Stimulated activated naive CD8-positive, alpha-beta T cell treated with anti-CD3 and anti-CD28 coated beads, Interleukin-15, Interleukin-2, amounts not matched to agents 100 ng/mL and 50 ng/mL, for 24 hours (primary cell): ENCODE data around the gene ARHGEF7.

ENCODE experiments used
- H3K27ac Mint-ChIP-seq: one replicate; pipeline ENCODE4 v1.8.0; 2021; ENCODE audit warnings: mild to moderate bottlenecking, mixed read lengths
- H3K27me3 Mint-ChIP-seq: one replicate; pipeline ENCODE4 v1.8.0; 2021; ENCODE audit warnings: mixed read lengths
- H3K36me3 Mint-ChIP-seq: one replicate; pipeline ENCODE4 v1.8.0; 2021; ENCODE audit warnings: low read depth, mixed read lengths
- H3K4me1 Mint-ChIP-seq: one replicate; pipeline ENCODE4 v1.8.0; 2021; ENCODE audit warnings: low read depth, mixed read lengths
- H3K4me3 Mint-ChIP-seq: one replicate; pipeline ENCODE4 v1.8.0; 2021; ENCODE audit warnings: mild to moderate bottlenecking, mixed read lengths
- H3K9me3 Mint-ChIP-seq: one replicate; pipeline ENCODE4 v1.8.0; 2021; ENCODE audit warnings: mixed read lengths

Gene ARHGEF7

GRCh38 chr13:111292710-111293485 is 177.8 kb downstream of the ARHGEF7 start:
- no peak overlapping the region for H3K4me3 Mint-ChIP-seq
- H3K4me1 Mint-ChIP-seq = peaks cover 9% of the 10 kb centered on the region
- peaks cover 71% of the 10 kb centered on the region for H3K36me3 Mint-ChIP-seq
- no peak overlapping the region for H3K27ac Mint-ChIP-seq
- H3K27me3 Mint-ChIP-seq = no peaks in the 10 kb centered on the region
- no peaks in the 10 kb centered on the region for H3K9me3 Mint-ChIP-seq

- no peaks in the 10 kb centered on the region for H3K9me3 Mint-ChIP-seq
- peaks cover 9% of the 10 kb centered on the region for H3K4me1 Mint-ChIP-seq
- H3K4me3 Mint-ChIP-seq = no peak overlapping the region
- H3K36me3 Mint-ChIP-seq = peaks cover 59% of the 10 kb centered on the region
- H3K27me3 Mint-ChIP-seq = no peaks in the 10 kb centered on the region
- no peak overlapping the region for H3K27ac Mint-ChIP-seq
These were observed 180.8 kb downstream of the ARHGEF7 start for GRCh38 chr13:111295886-111296285.

- Mint-ChIP-seq H3K27me3 (no peaks in the 10 kb centered on the region), H3K27ac (no peak overlapping the region), H3K9me3 (no peaks in the 10 kb centered on the region), H3K36me3 (peaks cover 61% of the 10 kb centered on the region), H3K4me1 (peaks cover 9% of the 10 kb centered on the region), H3K4me3 (no peak overlapping the region)
These were observed 181.3 kb downstream of the ARHGEF7 start for GRCh38 chr13:111296417-111296816.

- H3K4me1 Mint-ChIP-seq = peaks cover 9% of the 10 kb centered on the region
- no peaks in the 10 kb centered on the region for H3K27me3 Mint-ChIP-seq
- no peak overlapping the region for H3K4me3 Mint-ChIP-seq
- H3K9me3 Mint-ChIP-seq = no peaks in the 10 kb centered on the region
- no peak overlapping the region for H3K27ac Mint-ChIP-seq
- H3K36me3 Mint-ChIP-seq = peaks cover 64% of the 10 kb centered on the region
These were observed 183.3 kb downstream of the ARHGEF7 start for GRCh38 chr13:111298214-111298975.

- no peak overlapping the region for H3K4me3 Mint-ChIP-seq
- H3K27ac Mint-ChIP-seq = no peak overlapping the region
- H3K27me3 Mint-ChIP-seq = no peaks in the 10 kb centered on the region
- H3K9me3 Mint-ChIP-seq = peaks cover 6% of the 10 kb centered on the region
- peaks cover 79% of the 10 kb centered on the region for H3K36me3 Mint-ChIP-seq
- peaks cover 11% of the 10 kb centered on the region for H3K4me1 Mint-ChIP-seq
These were observed 187.1 kb downstream of the ARHGEF7 start for GRCh38 chr13:111302045-111302726.

- Mint-ChIP-seq H3K27ac (no peak overlapping the region), H3K4me1 (peaks cover 11% of the 10 kb centered on the region), H3K27me3 (no peaks in the 10 kb centered on the region), H3K9me3 (peaks cover 11% of the 10 kb centered on the region), H3K4me3 (no peak overlapping the region), H3K36me3 (peaks cover 82% of the 10 kb centered on the region)
These were observed 188.4 kb downstream of the ARHGEF7 start for GRCh38 chr13:111303559-111303958.

GRCh38 chr13:111304041-111304544 is 189.0 kb downstream of the ARHGEF7 start:
- no peaks in the 10 kb centered on the region for H3K27me3 Mint-ChIP-seq

GRCh38 chr13:111304603-111305289 is 189.6 kb downstream of the ARHGEF7 start:
- Mint-ChIP-seq H3K27ac (peak overlapping the region; percentile 45), H3K4me1 (peaks cover 11% of the 10 kb centered on the region), H3K36me3 (peaks cover 92% of the 10 kb centered on the region), H3K27me3 (no peaks in the 10 kb centered on the region), H3K9me3 (peaks cover 14% of the 10 kb centered on the region), H3K4me3 (no peak overlapping the region)

More at GRCh38 chr13:111304041-111304544, 189.0 kb downstream of the ARHGEF7 start:
- Mint-ChIP-seq H3K27ac (no peak overlapping the region), H3K4me1 (peaks cover 11% of the 10 kb centered on the region), H3K9me3 (peaks cover 11% of the 10 kb centered on the region), H3K36me3 (peaks cover 87% of the 10 kb centered on the region), H3K4me3 (no peak overlapping the region)

- peaks cover 50% of the 10 kb centered on the region for H3K36me3 Mint-ChIP-seq
- H3K4me3 Mint-ChIP-seq = no peak overlapping the region
- H3K27ac Mint-ChIP-seq = no peak overlapping the region
- no peaks in the 10 kb centered on the region for H3K4me1 Mint-ChIP-seq
- H3K9me3 Mint-ChIP-seq = peaks cover 31% of the 10 kb centered on the region
- no peaks in the 10 kb centered on the region for H3K27me3 Mint-ChIP-seq
These were observed 198.0 kb downstream of the ARHGEF7 start for GRCh38 chr13:111312944-111313590.

GRCh38 chr13:111313911-111314425 is 198.9 kb downstream of the ARHGEF7 start:
- H3K27ac Mint-ChIP-seq = no peak overlapping the region
- H3K4me1 Mint-ChIP-seq = no peaks in the 10 kb centered on the region
- peaks cover 29% of the 10 kb centered on the region for H3K9me3 Mint-ChIP-seq
- no peak overlapping the region for H3K4me3 Mint-ChIP-seq
- peaks cover 41% of the 10 kb centered on the region for H3K36me3 Mint-ChIP-seq
- H3K27me3 Mint-ChIP-seq = no peaks in the 10 kb centered on the region

- no peak overlapping the region for H3K4me3 Mint-ChIP-seq
- peaks cover 39% of the 10 kb centered on the region for H3K36me3 Mint-ChIP-seq
- no peaks in the 10 kb centered on the region for H3K27me3 Mint-ChIP-seq
- H3K4me1 Mint-ChIP-seq = no peaks in the 10 kb centered on the region
- H3K9me3 Mint-ChIP-seq = peaks cover 26% of the 10 kb centered on the region
- H3K27ac Mint-ChIP-seq = no peak overlapping the region
These were observed 199.7 kb downstream of the ARHGEF7 start for GRCh38 chr13:111314852-111315251.

- no peak overlapping the region for H3K4me3 Mint-ChIP-seq
- no peaks in the 10 kb centered on the region for H3K27me3 Mint-ChIP-seq
- peaks cover 20% of the 10 kb centered on the region for H3K9me3 Mint-ChIP-seq
- peaks cover 32% of the 10 kb centered on the region for H3K36me3 Mint-ChIP-seq
- no peaks in the 10 kb centered on the region for H3K4me1 Mint-ChIP-seq
- no peak overlapping the region for H3K27ac Mint-ChIP-seq
These were observed 200.4 kb downstream of the ARHGEF7 start for GRCh38 chr13:111315347-111315995.

GRCh38 chr13:111316161-111316730 is 201.1 kb downstream of the ARHGEF7 start:
- no peak overlapping the region for H3K4me3 Mint-ChIP-seq
- peaks cover 25% of the 10 kb centered on the region for H3K36me3 Mint-ChIP-seq
- H3K27me3 Mint-ChIP-seq = no peaks in the 10 kb centered on the region
- H3K4me1 Mint-ChIP-seq = no peaks in the 10 kb centered on the region
- no peak overlapping the region for H3K27ac Mint-ChIP-seq
- H3K9me3 Mint-ChIP-seq = peaks cover 12% of the 10 kb centered on the region
